DND-41 (cell line): ENCODE results near the gene SH3BP5.

Experiments
- CTCF ChIP-seq: IDR thresholded peaks from 2 replicates; pipeline ENCODE4 v1.5.1; 2012; ENCODE audit warnings: borderline replicate concordance, low read length, moderate library complexity, mild to moderate bottlenecking; ENCODE audit not compliant: poor library complexity, severe bottlenecking; ENCODE audit errors: extremely low read depth
- EZH2 ChIP-seq: IDR thresholded peaks from 3 replicates; pipeline ENCODE4 v1.6.1; 2012; ENCODE audit warnings: borderline replicate concordance, low read depth, mild to moderate bottlenecking, moderate library complexity, low read length, inconsistent platforms; ENCODE audit not compliant: severe bottlenecking

GRCh38 chr3:15331606-15332404 lies 581 bp downstream of the SH3BP5 start:
- TF ChIP-seq CTCF (no peak), EZH2 (peak; percentile 71)
